Brain microvascular endothelial cell (primary cell): ENCODE measurements around the gene IFT172.

Experiments used
- DNase-seq: peaks from one replicate; pipeline ENCODE4 v3.0.0-alpha.2; 2020
- H3K27ac ChIP-seq: fragments of 250-450 bp; sonication (Bioruptor Pico); 2 replicates; pipeline ENCODE4 v1.5.1; 2020; ENCODE audit warnings: mild to moderate bottlenecking, moderate library complexity
- H3K27me3 ChIP-seq: fragments of 250-450 bp; sonication (Bioruptor Pico); replicated peaks from 2 replicates; pipeline ENCODE4 v1.5.1; 2020; ENCODE audit warnings: mild to moderate bottlenecking
- H3K36me3 ChIP-seq: fragments of 250-450 bp; sonication (Bioruptor Pico); replicated peaks from 2 replicates; pipeline ENCODE4 v1.5.1; 2020; ENCODE audit warnings: mild to moderate bottlenecking
- H3K4me3 ChIP-seq: 2 replicates; pipeline ENCODE4 v1.5.1; 2011; ENCODE audit warnings: low read depth, mild to moderate bottlenecking, control low read depth, low read length, moderate library complexity
- in situ Hi-C: cut with HindIII; loops from 2 replicates; pipeline ENCODE4 v1.10.0; 2017; ENCODE audit warnings: low sequenced_read_pairs, low pct_ligation_motif_present
- TF ChIP-seq, protein P1 (sequence below): IDR thresholded peaks from 2 replicates; pipeline ENCODE4 v1.5.1; 2011; ENCODE audit warnings: low read depth, mild to moderate bottlenecking, moderate library complexity, low read length, control low read depth, inconsistent platforms; ENCODE audit errors: missing control alignments

Gene IFT172

DNA sequence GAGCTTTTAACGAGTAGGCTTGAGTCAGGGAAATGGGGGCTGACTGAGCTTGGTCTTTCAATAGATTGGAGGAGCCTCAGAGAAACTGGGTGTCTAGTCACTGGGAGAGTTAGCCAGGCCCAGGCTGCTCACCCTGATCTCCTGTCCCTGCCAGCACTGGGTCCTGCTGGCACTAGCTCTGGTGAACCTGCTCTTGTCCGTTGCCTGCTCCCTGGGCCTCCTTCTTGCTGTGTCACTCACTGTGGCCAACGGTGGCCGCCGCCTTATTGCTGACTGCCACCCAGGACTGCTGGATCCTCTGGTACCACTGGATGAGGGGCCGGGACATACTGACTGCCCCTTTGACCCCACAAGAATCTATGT is 46.6 kb downstream of the IFT172 start:
- no peak for DNase-seq
- Histone ChIP-seq H3K27me3 (no peaks in the 10 kb centered on the region), H3K36me3 (peaks cover 43% of the 10 kb centered on the region), H3K4me3 (no peak overlapping the region), H3K27ac (no peak overlapping the region)
- in situ Hi-C loops, result no loop called here
- TF ChIP-seq, protein P1, sequence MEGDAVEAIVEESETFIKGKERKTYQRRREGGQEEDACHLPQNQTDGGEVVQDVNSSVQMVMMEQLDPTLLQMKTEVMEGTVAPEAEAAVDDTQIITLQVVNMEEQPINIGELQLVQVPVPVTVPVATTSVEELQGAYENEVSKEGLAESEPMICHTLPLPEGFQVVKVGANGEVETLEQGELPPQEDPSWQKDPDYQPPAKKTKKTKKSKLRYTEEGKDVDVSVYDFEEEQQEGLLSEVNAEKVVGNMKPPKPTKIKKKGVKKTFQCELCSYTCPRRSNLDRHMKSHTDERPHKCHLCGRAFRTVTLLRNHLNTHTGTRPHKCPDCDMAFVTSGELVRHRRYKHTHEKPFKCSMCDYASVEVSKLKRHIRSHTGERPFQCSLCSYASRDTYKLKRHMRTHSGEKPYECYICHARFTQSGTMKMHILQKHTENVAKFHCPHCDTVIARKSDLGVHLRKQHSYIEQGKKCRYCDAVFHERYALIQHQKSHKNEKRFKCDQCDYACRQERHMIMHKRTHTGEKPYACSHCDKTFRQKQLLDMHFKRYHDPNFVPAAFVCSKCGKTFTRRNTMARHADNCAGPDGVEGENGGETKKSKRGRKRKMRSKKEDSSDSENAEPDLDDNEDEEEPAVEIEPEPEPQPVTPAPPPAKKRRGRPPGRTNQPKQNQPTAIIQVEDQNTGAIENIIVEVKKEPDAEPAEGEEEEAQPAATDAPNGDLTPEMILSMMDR, result no peak

DNA sequence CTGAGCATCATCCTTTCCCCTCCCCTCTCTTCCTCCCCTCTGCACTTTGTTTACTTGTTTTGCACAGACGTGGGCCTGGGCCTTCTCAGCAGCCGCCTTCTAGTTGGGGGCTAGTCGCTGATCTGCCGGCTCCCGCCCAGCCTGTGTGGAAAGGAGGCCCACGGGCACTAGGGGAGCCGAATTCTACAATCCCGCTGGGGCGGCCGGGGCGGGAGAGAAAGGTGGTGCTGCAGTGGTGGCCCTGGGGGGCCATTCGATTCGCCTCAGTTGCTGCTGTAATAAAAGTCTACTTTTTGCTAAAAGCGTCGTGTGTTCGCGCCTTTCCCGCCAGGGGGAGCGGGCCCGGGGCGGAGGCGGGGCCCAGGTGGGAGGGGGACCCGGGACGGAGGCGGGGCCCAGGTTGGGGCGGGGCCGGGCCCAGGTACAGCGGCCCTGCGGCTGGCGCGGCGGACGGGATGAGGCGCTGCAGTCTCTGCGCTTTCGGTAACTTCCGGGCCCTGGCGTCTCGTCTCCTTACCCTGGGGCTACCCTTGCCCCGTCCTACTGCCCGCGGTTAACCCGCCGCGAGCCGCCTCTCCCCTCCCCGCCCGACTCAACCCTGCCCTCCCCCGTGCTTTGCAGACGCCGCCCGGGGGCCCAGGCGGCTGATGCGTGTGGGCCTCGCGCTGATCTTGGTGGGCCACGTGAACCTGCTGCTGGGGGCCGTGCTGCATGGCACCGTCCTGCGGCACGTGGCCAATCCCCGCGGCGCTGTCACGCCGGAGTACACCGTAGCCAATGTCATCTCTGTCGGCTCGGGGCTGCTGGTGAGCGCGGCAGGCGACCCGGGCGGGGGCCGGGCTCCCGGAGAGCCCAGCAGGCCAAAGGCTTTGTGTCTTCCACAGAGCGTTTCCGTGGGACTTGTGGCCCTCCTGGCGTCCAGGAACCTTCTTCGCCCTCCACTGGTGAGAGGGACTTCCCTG is 47.3 kb downstream of the IFT172 start, which contains the start of gene KRTCAP3:
KRTCAP3 (plus strand) TSS at position 424 of the 962 bp plus-strand sequence; CDS start at position 456, 32 bp downstream.
- TF ChIP-seq, protein P1, result peak; percentile 13
- peaks cover 50% of the 10 kb centered on the region for H3K36me3 ChIP-seq
- no peaks in the 10 kb centered on the region for H3K27me3 ChIP-seq
- no peak within 1 kb of the TSS for H3K4me3 ChIP-seq
- DNase-seq, result no peak
- in situ Hi-C loops, result no loop called here
- H3K27ac ChIP-seq, result no peak within 1 kb of the TSS

DNA sequence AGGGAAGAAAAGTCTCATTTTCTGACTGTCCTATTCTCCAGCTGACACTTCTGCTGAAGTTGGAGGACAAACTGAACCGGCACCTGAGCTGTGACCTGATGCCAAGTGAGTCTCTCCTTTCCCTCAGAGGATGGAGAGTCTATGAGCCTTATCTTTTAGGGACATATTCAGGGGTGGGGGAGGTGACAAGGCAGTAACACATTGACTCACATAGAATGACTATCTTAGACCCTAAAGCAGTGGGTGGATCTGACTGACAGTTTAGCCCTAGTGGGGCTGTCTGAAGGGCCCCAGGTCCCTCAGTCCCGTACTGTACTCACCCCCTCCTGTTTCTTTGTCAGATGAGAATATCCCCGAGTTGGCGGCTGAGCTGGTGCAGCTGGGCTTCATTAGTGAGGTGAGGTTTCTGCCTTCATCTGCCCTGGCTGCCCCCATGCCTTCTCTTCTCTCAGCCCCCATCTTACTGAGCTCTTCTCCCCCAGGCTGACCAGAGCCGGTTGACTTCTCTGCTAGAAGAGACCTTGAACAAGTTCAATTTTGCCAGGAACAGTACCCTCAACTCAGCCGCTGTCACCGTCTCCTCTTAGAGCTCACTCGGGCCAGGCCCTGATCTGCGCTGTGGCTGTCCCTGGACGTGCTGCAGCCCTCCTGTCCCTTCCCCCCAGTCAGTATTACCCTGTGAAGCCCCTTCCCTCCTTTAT is 48.2 kb downstream of the IFT172 start:
- no peak for DNase-seq
- peaks cover 59% of the 10 kb centered on the region for H3K36me3 ChIP-seq
- in situ Hi-C loops, result no loop called here
- no peak overlapping the region for H3K27ac ChIP-seq
- H3K4me3 ChIP-seq, result no peak overlapping the region
- no peaks in the 10 kb centered on the region for H3K27me3 ChIP-seq
- TF ChIP-seq, protein P1, result no peak

DNA sequence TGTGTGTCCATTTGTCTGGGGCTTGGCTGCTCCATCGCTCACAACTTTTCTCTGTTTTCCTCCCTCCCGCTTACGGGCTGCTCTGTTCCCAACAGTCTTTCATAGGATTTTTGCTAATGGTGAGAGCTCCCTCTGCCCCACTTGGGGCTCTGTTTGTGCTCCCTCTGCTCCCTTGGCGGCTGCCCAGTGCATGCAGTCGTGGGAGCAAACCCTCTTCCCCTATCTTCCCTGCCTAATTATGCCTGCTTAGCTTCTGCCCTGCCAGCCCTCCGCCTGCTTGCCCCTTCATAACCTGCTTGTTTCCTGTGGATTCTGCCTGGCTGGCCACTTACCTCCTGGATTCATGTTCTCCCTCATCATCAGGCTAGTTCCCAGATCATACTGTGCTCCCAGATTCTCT is 53.9 kb downstream of the IFT172 start:
- TF ChIP-seq, protein P1, result no peak
- in situ Hi-C loops, result no loop called here
- DNase-seq, result no peak
- no peak overlapping the region for H3K4me3 ChIP-seq
- no peaks in the 10 kb centered on the region for H3K27me3 ChIP-seq
- H3K27ac ChIP-seq, result no peak overlapping the region
- peaks cover 66% of the 10 kb centered on the region for H3K36me3 ChIP-seq

DNA sequence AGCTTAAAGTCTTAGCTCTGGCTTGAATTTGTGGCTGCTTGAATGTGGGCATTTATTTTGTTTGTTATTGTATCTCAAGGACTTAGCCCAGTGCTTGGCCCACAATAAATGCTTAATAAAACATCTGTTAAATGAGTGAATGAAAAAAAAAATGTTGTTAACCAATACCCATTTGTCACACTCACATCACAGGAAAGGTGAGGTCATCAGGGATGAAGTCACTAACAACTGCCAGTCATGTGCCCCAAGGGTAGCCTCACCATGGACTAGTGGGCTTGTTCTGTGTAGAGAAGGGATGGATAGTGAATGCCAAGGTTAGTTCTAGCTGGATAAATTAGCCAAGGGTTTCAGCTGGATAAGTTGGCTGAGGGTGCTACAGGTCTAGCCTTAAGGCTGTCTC is 58.1 kb downstream of the IFT172 start:
- Histone ChIP-seq H3K27ac (no peak overlapping the region), H3K4me3 (no peak overlapping the region), H3K27me3 (no peaks in the 10 kb centered on the region), H3K36me3 (peaks cover 34% of the 10 kb centered on the region)
- TF ChIP-seq, protein P1, result no peak
- in situ Hi-C loops, result no loop called here
- peak; percentile 43 for DNase-seq
